MM.1S (cell line): Measurements from ENCODE around the gene SH3D19.

ENCODE experiments used
- CTCF ChIP-seq: fragments of 300-600 bp; sonication (generic); IDR thresholded peaks from 2 replicates; pipeline ENCODE4 v1.5.1; 2016; ENCODE audit warnings: antibody characterized with exemption, low read length, mixed read lengths
- EZH2 ChIP-seq: fragments of 300-600 bp; sonication (generic); optimal IDR thresholded peaks from 2 replicates; pipeline ENCODE3; 2017; ENCODE audit warnings: low read depth, mild to moderate bottlenecking, antibody characterized with exemption, low read length, mixed read lengths

GRCh38 chr4:151315212-151315886 lies 10.1 kb downstream of the SH3D19 start:
- TF ChIP-seq CTCF (no peak), EZH2 (no peak)
